HepG2 (cell line): ENCODE measurements around the gene UBALD1. TPM values are rescaled to one million over a fixed set of nuclear protein-coding genes. Genes with fewer than 3 reads are reported as not detected.

Source experiments
- AGO1 ChIP-seq: fragments of 200-400 bp; formaldehyde crosslinking; IDR thresholded peaks from 2 replicates; pipeline ENCODE4 v1.6.1; 2017; ENCODE audit warnings: mild to moderate bottlenecking, low read depth, low read length, moderate library complexity; ENCODE audit not compliant: poor library complexity, severe bottlenecking
- EEA1 ChIP-seq: sonication (generic); formaldehyde crosslinking; IDR thresholded peaks from 2 replicates; pipeline ENCODE4 v1.5.1; 2020; ENCODE audit warnings: mild to moderate bottlenecking, missing genetic modification reagents, borderline replicate concordance
- FOXA1 ChIP-seq, 2 experiments: fragments of 450-650 bp in 1 of 2; sonication (generic) in 1 of 2; formaldehyde crosslinking in 1 of 2; IDR thresholded peaks; 2 replicates each; pipeline versions ENCODE4 v1.4.0 to v1.6.1; 2016 to 2020; ENCODE audit warnings: missing genetic modification reagents in 1 of 2
- GATA4 ChIP-seq: sonication (generic); IDR thresholded peaks from 2 replicates; pipeline ENCODE4 v1.6.1; 2016; ENCODE audit warnings: antibody characterized with exemption, low read depth, borderline replicate concordance
- HMGXB3 ChIP-seq: sonication (generic); formaldehyde crosslinking; IDR thresholded peaks from 2 replicates; pipeline ENCODE4 v1.4.0; 2020; ENCODE audit warnings: missing genetic modification reagents, borderline replicate concordance
- HNRNPL ChIP-seq: fragments of 200-400 bp; formaldehyde crosslinking; IDR thresholded peaks from 2 replicates; pipeline ENCODE4 v1.6.1; 2017; ENCODE audit warnings: mild to moderate bottlenecking, low read depth, low read length
- MTF2 ChIP-seq: sonication (generic); formaldehyde crosslinking; IDR thresholded peaks from 2 replicates; pipeline ENCODE4 v1.5.0; 2020; ENCODE audit warnings: missing genetic modification reagents, borderline replicate concordance
- RAD51 ChIP-seq: fragments of 450-650 bp; IDR thresholded peaks from 2 replicates; pipeline ENCODE4 v1.6.1; 2016; ENCODE audit warnings: borderline replicate concordance
- TBX2 ChIP-seq: sonication (generic); formaldehyde crosslinking; IDR thresholded peaks from 2 replicates; pipeline ENCODE4 v1.5.0; 2020; ENCODE audit warnings: missing genetic modification reagents, mild to moderate bottlenecking, borderline replicate concordance
- TCF12 ChIP-seq, 2 experiments: fragments of 450-650 bp in 1 of 2; sonication (generic) in 1 of 2; formaldehyde crosslinking in 1 of 2; IDR thresholded peaks; 2 replicates each; pipeline versions ENCODE4 v1.6.1 to v1.8.0; 2017 to 2022; ENCODE audit warnings: antibody characterized with exemption in 1 of 2, mild to moderate bottlenecking in 1 of 2, missing genetic modification reagents in 1 of 2, moderate library complexity in 1 of 2
- TRIM22 ChIP-seq: fragments of 450-650 bp; IDR thresholded peaks from 2 replicates; pipeline ENCODE4 v1.6.1; 2017
- ZC3H4 ChIP-seq: sonication (generic); formaldehyde crosslinking; IDR thresholded peaks from 2 replicates; pipeline ENCODE4 v1.4.0; 2020; ENCODE audit warnings: missing genetic modification reagents, borderline replicate concordance
- ZFP62 ChIP-seq: sonication (generic); formaldehyde crosslinking; IDR thresholded peaks from 2 replicates; pipeline ENCODE4 v1.4.0; 2020; ENCODE audit warnings: missing genetic modification reagents
- ZFY ChIP-seq: sonication (generic); formaldehyde crosslinking; IDR thresholded peaks from 2 replicates; pipeline ENCODE4 v1.4.0; 2020; ENCODE audit warnings: missing genetic modification reagents
- ZFYVE20 ChIP-seq: sonication (generic); formaldehyde crosslinking; IDR thresholded peaks from 2 replicates; pipeline ENCODE4 v1.8.0; 2023; ENCODE audit warnings: low read depth, mild to moderate bottlenecking, moderate library complexity, missing genetic modification reagents, borderline replicate concordance
- ZMYM2 ChIP-seq: sonication (generic); formaldehyde crosslinking; IDR thresholded peaks from 2 replicates; pipeline ENCODE4 v1.8.0; 2022; ENCODE audit warnings: mild to moderate bottlenecking, missing genetic modification reagents
- ZNF18 ChIP-seq: sonication (generic); formaldehyde crosslinking; IDR thresholded peaks from 2 replicates; pipeline ENCODE4 v1.8.0; 2022; ENCODE audit warnings: mild to moderate bottlenecking, missing genetic modification reagents; ENCODE audit not compliant: insufficient replicate concordance
- ZNF207 ChIP-seq: fragments of 450-650 bp; IDR thresholded peaks from 2 replicates; pipeline ENCODE4 v1.6.1; 2016; ENCODE audit warnings: antibody characterized with exemption, borderline replicate concordance
- ZNF263 ChIP-seq: sonication (generic); formaldehyde crosslinking; IDR thresholded peaks from 2 replicates; pipeline ENCODE4 v1.4.0; 2020; ENCODE audit warnings: missing genetic modification reagents
- ZNF414 ChIP-seq: sonication (generic); formaldehyde crosslinking; IDR thresholded peaks from 2 replicates; pipeline ENCODE4 v1.5.0; 2020; ENCODE audit warnings: missing genetic modification reagents
- ZNF607 ChIP-seq: sonication (generic); formaldehyde crosslinking; IDR thresholded peaks from 2 replicates; pipeline ENCODE4 v1.5.1; 2020; ENCODE audit warnings: missing genetic modification reagents, mild to moderate bottlenecking, borderline replicate concordance
- ZSCAN25 ChIP-seq: sonication (generic); formaldehyde crosslinking; IDR thresholded peaks from 2 replicates; pipeline ENCODE4 v1.8.0; 2022; ENCODE audit warnings: mild to moderate bottlenecking, missing genetic modification reagents
- polyA plus RNA-seq, 8 experiments: library from polyadenylated mRNA; depleted of rRNA in 3 of 8; stranded (reverse) in 7 of 8; unstranded in 1 of 8; fragments of >200 nt; fragmentation: Illumina TruSeq in 4 of 8; extraction: Trizol in 4 of 8; gene quantifications; 2 replicates each; pipeline versions ENCODE4 v1.2.1 to v1.2.3, GENCODE V29; 2011 to 2016; ENCODE audit warnings: low read depth in 4 of 8, missing spikeins in 1 of 8, mixed read lengths in 1 of 8; ENCODE audit not compliant: insufficient read depth in 1 of 8
- total RNA-seq, 5 experiments: library from RNA; depleted of rRNA; stranded (reverse); fragments of >200 nt; fragmentation: Illumina TruSeq; extraction: Trizol; gene quantifications; 2 replicates each; pipeline ENCODE4 v1.2.3, GENCODE V29; 2016; ENCODE audit warnings: low read depth in 1 of 5

Gene UBALD1
- total and polyA plus RNA-seq, 2 of the 13 experiments (the other 11 are each of a cell fraction or from before 2014, with no cell fraction given) = 6.8 to 12.3 TPM

- TF ChIP-seq HMGXB3 (CRISPR knock-in tag) (no peak), ZNF414 (CRISPR knock-in tag) (no peak), ZNF18 (CRISPR knock-in tag) (no peak), RAD51 (no peak), HNRNPL (0 out of 2 replicates have a peak, but pooled peaks have one; percentile 52), TRIM22 (no peak), ZFYVE20 (no peak), ZNF207 (no peak), ZFP62 (CRISPR knock-in tag) (no peak), ZC3H4 (no peak), TCF12 (IDR thresholded peaks at IDR 0.05) (no peak), TCF12 (CRISPR knock-in tag; IDR thresholded peaks at IDR 0.05) (peak; percentile 66), ZNF607 (CRISPR knock-in tag) (no peak), EEA1 (CRISPR knock-in tag) (0 out of 2 replicates have a peak, but pooled peaks have one; percentile 5), ZNF263 (CRISPR knock-in tag) (no peak), ZFY (no peak), ZMYM2 (CRISPR knock-in tag) (no peak), FOXA1 (IDR thresholded peaks at IDR 0.05) (no peak), FOXA1 (CRISPR knock-in tag; IDR thresholded peaks at IDR 0.05) (no peak), AGO1 (no peak), ZSCAN25 (CRISPR knock-in tag) (no peak), GATA4 (no peak), TBX2 (CRISPR knock-in tag) (no peak), MTF2 (CRISPR knock-in tag) (no peak)
These were observed 827 bp upstream of the UBALD1 start (continued) for GRCh38 chr16:4615384-4616046.
